Coronary artery (tissue), 2 donors: ENCODE measurements around the gene ADCY1.

Source experiments
- DNase-seq: peaks from one replicate; pipeline ENCODE4 v3.0.0-alpha.2; 2017; ENCODE audit warnings: low spot score
- H3K27ac ChIP-seq, 2 donors: fragments of 200-600 bp; sonication (generic); one replicate each; pipeline ENCODE4 v1.5.1; 2016 to 2019
- H3K4me3 ChIP-seq: fragments of 200-600 bp; sonication (generic); 2 replicates; pipeline ENCODE4 v1.5.1; 2016; ENCODE audit warnings: mild to moderate bottlenecking, moderate library complexity
- TF ChIP-seq, protein P1 (sequence below): fragments of 200-600 bp; sonication (generic); IDR thresholded peaks from one replicate; pipeline ENCODE4 v1.5.1; 2019; ENCODE audit warnings: antibody characterized with exemption

The ADCY1 gene

GRCh38 chr7:45699726-45700390 is 125.7 kb downstream of the ADCY1 start:
- DNase-seq, result peak; percentile 70
- no peak overlapping the region for H3K4me3 ChIP-seq
- H3K27ac ChIP-seq, result no peak overlapping the region
- TF ChIP-seq, protein P1, sequence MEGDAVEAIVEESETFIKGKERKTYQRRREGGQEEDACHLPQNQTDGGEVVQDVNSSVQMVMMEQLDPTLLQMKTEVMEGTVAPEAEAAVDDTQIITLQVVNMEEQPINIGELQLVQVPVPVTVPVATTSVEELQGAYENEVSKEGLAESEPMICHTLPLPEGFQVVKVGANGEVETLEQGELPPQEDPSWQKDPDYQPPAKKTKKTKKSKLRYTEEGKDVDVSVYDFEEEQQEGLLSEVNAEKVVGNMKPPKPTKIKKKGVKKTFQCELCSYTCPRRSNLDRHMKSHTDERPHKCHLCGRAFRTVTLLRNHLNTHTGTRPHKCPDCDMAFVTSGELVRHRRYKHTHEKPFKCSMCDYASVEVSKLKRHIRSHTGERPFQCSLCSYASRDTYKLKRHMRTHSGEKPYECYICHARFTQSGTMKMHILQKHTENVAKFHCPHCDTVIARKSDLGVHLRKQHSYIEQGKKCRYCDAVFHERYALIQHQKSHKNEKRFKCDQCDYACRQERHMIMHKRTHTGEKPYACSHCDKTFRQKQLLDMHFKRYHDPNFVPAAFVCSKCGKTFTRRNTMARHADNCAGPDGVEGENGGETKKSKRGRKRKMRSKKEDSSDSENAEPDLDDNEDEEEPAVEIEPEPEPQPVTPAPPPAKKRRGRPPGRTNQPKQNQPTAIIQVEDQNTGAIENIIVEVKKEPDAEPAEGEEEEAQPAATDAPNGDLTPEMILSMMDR, result no peak

GRCh38 chr7:45700556-45700955 is 126.4 kb downstream of the ADCY1 start:
- peak; percentile 59 for DNase-seq
- H3K4me3 ChIP-seq, result no peak overlapping the region
- H3K27ac ChIP-seq, result no peak overlapping the region
- TF ChIP-seq, protein P1, result no peak

GRCh38 chr7:45701701-45702510 is 127.7 kb downstream of the ADCY1 start:
- TF ChIP-seq, protein P1, result no peak
- H3K4me3 ChIP-seq, result no peak overlapping the region
- H3K27ac ChIP-seq, result no peak overlapping the region
- peak; percentile 62 for DNase-seq

DNA sequence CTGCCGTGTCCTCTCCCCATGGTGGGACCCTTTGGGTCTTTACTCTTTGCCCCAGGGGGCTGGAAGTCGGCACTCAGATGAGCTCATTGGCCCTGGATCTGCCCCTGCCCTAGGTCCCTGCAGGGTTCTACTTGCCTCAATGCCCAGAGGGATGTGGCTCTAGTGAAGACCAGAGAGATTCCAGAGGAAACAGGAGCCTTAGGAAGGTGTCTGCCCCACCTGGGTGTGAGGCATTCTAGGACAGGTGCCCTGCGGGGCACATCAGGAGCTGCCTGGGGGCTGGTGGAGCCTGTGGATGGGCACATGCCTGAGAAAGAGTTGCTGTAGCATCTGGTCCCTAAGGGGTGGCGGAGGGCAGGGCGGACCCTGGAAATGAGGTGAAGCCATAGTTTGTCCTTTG is 128.6 kb downstream of the ADCY1 start:
- DNase-seq, result peak; percentile 64
- no peak overlapping the region for H3K27ac ChIP-seq
- H3K4me3 ChIP-seq, result no peak overlapping the region
- TF ChIP-seq, protein P1, result no peak

- no peak overlapping the region for H3K27ac ChIP-seq
- peak; percentile 55 for DNase-seq
- no peak overlapping the region for H3K4me3 ChIP-seq
- TF ChIP-seq, protein P1, result no peak
These were observed 129.2 kb downstream of the ADCY1 start for GRCh38 chr7:45703373-45703821.

DNA sequence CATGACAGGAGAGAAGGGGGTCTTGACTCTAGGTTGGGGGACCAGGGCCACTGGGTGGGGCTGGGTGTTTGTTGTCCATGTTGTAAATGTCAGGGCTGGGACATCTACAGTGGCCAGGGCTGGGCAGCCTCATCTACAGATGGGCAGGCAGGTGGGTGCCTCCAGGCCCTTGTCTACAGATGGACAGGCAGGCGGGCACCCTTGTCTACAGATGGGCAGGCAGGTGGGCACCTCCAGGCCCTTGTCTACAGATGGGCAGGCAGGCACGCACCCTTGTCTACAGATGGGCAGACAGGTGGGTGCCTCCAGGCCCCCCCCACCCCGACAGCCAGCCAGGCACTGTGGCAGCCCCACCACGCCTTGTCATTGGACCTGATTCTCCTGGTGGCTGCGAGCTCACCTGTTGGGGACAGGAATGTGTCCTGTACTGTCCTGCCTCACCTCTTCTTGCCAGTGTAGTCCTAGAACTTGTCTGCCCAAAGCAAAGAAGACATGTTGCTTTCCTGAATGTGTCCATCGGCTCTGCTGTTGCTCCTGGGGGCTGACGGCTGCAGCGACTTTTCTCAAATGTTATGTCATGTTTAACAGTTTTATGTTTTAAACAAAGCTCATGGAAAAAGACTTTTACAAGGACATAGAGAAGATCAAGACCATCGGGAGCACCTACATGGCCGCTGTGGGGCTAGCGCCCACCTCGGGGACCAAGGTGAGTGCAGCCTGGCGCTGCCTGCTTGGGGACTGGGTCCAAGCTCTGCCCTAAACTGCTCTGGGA is 129.9 kb downstream of the ADCY1 start:
- DNase-seq, result peak; percentile 52
- TF ChIP-seq, protein P1, result no peak
- H3K27ac ChIP-seq, result no peak overlapping the region
- no peak overlapping the region for H3K4me3 ChIP-seq
